Measurements from ENCODE around the gene GIPR. TPM values are rescaled to one million over a fixed set of nuclear protein-coding genes. Genes with fewer than 3 reads are reported as not detected.
A peak's percentile ranks its signal among the peaks of the same experiment; 100 is the strongest.

The GIPR gene
- total and polyA plus RNA-seq, 11 donors = 0.64 to 8.1 (median 4.8) TPM

DNA sequence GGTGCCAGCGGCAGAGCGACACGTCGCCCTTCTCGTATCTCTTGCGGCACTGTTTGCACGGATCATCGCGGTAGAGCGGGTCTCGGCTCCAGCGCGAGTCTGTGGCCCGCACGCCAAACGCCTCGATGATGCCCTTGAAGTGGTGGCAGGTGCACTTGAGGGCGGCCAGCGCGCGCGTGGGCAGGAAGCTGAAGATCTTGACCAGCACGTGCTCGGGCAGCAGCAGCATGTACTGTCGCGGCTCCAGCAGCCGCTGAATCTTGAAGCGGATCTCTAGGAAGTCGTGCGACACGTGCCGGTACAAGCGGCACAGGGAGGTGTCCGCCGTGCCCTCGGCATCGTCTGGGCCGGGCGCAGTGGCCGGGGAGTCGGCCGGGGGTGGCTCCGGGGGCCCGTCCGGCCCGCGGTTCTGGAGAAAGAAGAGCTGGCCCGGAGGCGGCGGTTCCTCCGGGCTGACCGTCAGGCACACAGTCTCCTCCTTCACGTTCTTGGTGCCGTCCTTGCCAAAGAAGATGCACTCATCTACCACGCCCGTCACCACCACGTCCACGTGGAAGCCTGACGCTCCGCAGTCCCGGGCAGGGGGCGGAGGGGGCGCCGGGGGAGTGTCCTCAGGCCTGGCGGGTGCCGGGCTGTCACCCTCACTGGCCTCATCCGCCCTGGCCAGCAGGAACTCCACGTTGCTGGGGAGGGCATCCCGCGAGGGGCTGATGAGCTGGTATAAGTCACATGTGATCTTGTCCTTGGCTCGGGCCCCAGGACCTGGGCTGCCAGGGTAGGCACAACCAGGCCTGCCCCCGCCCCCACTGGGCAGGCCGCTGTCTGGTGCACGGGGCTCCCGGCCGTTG lies 44.1 kb downstream of the GIPR start:
- Histone ChIP-seq H3K9me3 (no peaks in the 10 kb centered on the region), H3K4me1 (peaks cover 0 to 24% (median 10%) of the 10 kb centered on the region in 12 donors), H3K4me3 (no peak overlapping the region), H3K27me3 (no peaks in the 10 kb centered on the region), H3K27ac (peak overlapping the region in 1 of 12 donors; percentile 55), H3K36me3 (peaks cover 0 to 33% (median 20%) of the 10 kb centered on the region in 9 donors)
- ATAC-seq (no peak), DNase-seq (peak in 1 of 5 donors; percentile 28)
- intact Hi-C loops (cut with DNase I) = loop anchor here in 2 of 10 donors (2.0 to 10.0 kb wide), 2 partner anchors 17 to 53 kb away; partner anchors contain the start of gene SIX5 (in 1 of the 2)
- WGBS, 4 donors = 90 to 92% (median 91%) methylated on average over 63 to 76 of the region's 76 CpGs
- TF ChIP-seq POLR2A (IDR thresholded peaks at IDR 0.05) = no peak
- TF ChIP-seq, protein P1, sequence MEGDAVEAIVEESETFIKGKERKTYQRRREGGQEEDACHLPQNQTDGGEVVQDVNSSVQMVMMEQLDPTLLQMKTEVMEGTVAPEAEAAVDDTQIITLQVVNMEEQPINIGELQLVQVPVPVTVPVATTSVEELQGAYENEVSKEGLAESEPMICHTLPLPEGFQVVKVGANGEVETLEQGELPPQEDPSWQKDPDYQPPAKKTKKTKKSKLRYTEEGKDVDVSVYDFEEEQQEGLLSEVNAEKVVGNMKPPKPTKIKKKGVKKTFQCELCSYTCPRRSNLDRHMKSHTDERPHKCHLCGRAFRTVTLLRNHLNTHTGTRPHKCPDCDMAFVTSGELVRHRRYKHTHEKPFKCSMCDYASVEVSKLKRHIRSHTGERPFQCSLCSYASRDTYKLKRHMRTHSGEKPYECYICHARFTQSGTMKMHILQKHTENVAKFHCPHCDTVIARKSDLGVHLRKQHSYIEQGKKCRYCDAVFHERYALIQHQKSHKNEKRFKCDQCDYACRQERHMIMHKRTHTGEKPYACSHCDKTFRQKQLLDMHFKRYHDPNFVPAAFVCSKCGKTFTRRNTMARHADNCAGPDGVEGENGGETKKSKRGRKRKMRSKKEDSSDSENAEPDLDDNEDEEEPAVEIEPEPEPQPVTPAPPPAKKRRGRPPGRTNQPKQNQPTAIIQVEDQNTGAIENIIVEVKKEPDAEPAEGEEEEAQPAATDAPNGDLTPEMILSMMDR (IDR thresholded peaks at IDR 0.05) = no peak

DNA sequence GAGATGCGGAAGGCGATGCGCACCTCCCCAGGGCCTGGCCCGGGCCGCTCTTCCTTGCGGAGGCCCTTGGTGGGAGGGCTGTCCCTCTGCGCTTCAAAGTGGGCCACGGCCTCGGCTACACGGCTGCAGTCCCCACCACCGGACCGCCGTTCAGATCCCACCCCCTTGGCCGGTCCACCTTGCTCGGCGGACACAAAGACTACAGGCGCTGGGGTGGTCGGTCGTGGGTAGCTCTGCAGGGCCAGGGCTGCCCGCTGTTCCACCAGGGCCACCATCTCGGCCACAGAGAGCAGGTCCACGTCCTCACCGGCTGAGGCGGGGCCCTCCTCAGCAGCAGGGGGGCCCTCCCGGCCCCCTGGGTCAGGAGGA lies 44.7 kb downstream of the GIPR start:
- no peak overlapping the region for H3K27ac ChIP-seq
- no peak for ATAC-seq
- TF ChIP-seq, protein P1 (IDR thresholded peaks at IDR 0.05) = no peak
- TF ChIP-seq POLR2A (IDR thresholded peaks at IDR 0.05) = no peak
- WGBS, 4 donors = 93 to 100% (median 95%) methylated on average over 7 to 25 of the region's 25 CpGs
- no peaks in the 10 kb centered on the region for H3K9me3 ChIP-seq
- peaks cover 0 to 33% (median 20%) of the 10 kb centered on the region in 9 donors for H3K36me3 ChIP-seq
- DNase-seq = no peak
- intact Hi-C loops (cut with DNase I) = loop anchor here in 2 of 10 donors (2.0 to 10.0 kb wide), 2 partner anchors 18 to 52 kb away; partner anchors contain the start of gene SIX5 (in 1 of the 2)
- no peaks in the 10 kb centered on the region for H3K27me3 ChIP-seq
- peaks cover 0 to 21% (median 9%) of the 10 kb centered on the region in 12 donors for H3K4me1 ChIP-seq
- H3K4me3 ChIP-seq = no peak overlapping the region

DNA sequence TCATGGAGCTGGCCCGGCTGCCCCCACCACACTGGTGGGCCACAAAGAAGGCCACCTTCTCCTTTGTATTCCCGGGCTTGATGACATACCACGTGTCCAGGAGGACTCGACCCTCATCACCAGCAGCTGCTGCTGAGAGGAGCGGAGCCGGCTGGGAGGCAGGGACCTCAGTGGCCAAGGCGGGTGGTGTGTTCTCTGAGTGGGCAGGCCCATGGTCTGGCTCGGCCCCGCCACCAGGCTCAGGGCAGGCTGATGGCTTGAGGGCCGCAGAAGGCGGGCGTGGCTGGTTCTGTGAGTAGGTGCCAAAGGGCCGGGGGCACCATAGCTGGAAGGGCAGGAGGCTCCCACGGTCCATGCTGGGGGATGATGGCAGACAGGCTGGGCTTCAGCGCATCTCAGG lies 45.1 kb downstream of the GIPR start:
- Histone ChIP-seq H3K27ac (no peak overlapping the region), H3K36me3 (peaks cover 0 to 31% (median 20%) of the 10 kb centered on the region in 9 donors), H3K4me3 (no peak overlapping the region), H3K27me3 (no peaks in the 10 kb centered on the region), H3K9me3 (no peaks in the 10 kb centered on the region), H3K4me1 (peaks cover 0 to 26% (median 12%) of the 10 kb centered on the region in 12 donors)
- TF ChIP-seq, protein P1 (IDR thresholded peaks at IDR 0.05) = no peak
- no peak for TF ChIP-seq POLR2A (IDR thresholded peaks at IDR 0.05)
- no peak for ATAC-seq
- intact Hi-C loops (cut with DNase I) = loop anchor here in 2 of 10 donors (2.0 to 10.0 kb wide), 2 partner anchors 18 to 52 kb away; partner anchors contain the start of gene SIX5 (in 1 of the 2)
- no peak for DNase-seq
- WGBS, 4 donors = 90 to 96% (median 92%) methylated on average over 10 to 15 of the region's 15 CpGs

DNA sequence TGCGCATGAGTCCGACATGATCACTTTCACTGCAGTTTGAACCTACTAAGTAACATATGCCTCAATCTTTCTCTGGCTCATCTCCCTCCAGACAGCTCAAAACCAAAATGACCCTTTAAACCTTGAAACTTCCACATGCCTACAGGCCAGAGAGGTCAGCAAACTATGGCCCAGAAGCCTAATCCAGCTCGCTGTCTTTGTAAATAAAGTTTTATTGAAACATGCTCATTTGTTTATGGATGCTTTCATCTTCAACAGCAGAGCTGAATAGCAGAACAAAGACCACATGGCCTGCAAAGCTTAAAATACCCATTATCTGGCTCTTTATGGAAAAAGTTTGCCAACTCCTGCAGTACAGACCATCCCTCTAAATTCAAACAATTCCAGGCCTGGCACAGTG lies 47.1 kb downstream of the GIPR start:
- Histone ChIP-seq H3K36me3 (peaks cover 0 to 38% (median 20%) of the 10 kb centered on the region in 9 donors), H3K27me3 (no peaks in the 10 kb centered on the region), H3K4me1 (peaks cover 0 to 30% (median 16%) of the 10 kb centered on the region in 12 donors), H3K27ac (no peak overlapping the region), H3K9me3 (no peaks in the 10 kb centered on the region), H3K4me3 (no peak overlapping the region)
- DNase-seq (no peak), ATAC-seq (no peak)
- TF ChIP-seq, protein P1 (IDR thresholded peaks at IDR 0.05) = no peak
- no peak for TF ChIP-seq POLR2A (IDR thresholded peaks at IDR 0.05)
- WGBS, 4 donors = 89 to 96% (median 94%) methylated on average over 3 of the region's 3 CpGs
- intact Hi-C loops (cut with DNase I) = loop anchor here in 4 of 10 donors (5.0 to 10.0 kb wide), 2 partner anchors 50 to 52 kb away; partner anchors contain the start of gene SIX5 (in 4 of the 4)

All from heart left ventricle (tissue), 16 donors.